ENCODE measurements around the gene CMPK2. TPM values are rescaled to one million over a fixed set of nuclear protein-coding genes. Genes with fewer than 3 reads are reported as not detected.
"Not testable (repeated sequence)": the region's sequence is repeated elsewhere in the genome, so short reads cannot be mapped to it uniquely, and the experiment has no call there.

The CMPK2 gene
- polyA plus RNA-seq, 3 donors = 3.0 to 3.5 (median 3.2) TPM

DNA sequence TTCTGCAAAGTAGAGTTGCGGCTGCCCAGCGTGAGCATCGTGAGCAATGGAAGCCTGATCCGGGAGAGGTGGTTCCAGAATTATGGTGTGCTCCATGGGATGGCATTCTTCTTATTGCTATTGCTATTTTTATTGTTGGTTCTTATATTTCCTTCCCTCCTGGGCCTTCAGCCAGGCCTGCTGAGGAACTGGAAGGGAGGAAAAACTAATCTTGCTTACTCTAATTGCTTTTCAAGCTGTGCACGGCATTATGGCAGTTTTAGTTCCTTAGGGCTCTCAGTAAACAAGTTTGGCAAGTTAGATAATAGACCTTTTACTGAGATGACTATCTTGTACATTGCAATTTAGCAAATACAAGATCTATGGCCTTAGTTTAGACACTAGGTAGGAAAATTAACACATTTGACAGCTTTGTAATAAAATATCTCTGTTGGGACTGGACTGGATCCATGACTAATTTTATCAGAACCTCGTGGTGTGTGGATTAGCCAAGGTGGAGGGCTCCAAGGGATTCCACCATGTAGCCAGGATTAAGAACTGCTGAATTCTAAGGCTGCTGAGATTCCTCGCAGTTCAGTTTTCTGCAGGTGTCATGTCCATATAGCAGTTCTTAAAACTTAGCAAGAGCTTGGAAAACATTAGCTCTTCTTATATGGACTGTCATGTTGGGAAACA lies 17.9 kb upstream of the CMPK2 start:
- peak; percentile 28 for DNase-seq

DNA sequence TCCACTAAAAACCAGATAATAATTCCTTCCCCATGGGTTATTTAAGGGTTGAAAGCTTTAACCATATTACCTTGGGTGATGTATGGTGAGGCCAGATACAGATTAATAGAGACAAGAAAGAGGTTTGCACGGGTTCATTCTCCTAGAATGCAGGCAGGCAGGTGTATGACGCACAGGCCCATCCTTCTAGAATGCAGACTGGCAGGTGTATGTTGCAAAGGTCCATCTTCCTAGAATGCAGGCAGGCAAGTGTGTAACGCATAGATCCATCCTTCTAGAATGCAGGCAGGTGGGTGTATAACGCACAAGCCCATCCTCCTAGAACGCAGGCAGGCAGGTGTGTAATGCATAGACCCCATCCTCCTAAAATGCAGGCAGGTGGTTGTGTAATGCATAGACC lies 15.8 kb upstream of the CMPK2 start:
- no peak for DNase-seq

DNA sequence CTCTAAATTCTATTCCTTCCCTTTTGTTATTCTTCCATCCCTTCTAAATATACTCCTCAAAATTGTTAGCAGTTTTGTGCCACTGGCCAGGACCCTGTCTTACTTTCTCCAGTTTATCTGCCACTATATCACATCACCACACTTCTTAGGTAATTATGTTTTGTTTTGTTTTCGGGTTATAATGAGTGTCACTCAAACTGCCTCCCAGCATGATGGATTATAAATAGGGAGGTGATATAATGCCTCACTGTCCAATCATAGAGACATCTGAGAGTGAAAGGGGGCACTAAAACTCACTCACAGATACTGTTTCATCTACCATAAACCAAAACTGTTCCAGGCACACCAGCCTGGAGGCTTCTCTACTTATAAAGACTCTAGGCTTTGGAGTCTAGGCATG lies 15.3 kb upstream of the CMPK2 start:
- DNase-seq = no peak

GRCh38 chr2:6880200-6880733 lies 14.6 kb upstream of the CMPK2 start:
- no peak for DNase-seq

- DNase-seq = no peak
Observed at GRCh38 chr2:6879011-6879410, 13.3 kb upstream of the CMPK2 start.

DNA sequence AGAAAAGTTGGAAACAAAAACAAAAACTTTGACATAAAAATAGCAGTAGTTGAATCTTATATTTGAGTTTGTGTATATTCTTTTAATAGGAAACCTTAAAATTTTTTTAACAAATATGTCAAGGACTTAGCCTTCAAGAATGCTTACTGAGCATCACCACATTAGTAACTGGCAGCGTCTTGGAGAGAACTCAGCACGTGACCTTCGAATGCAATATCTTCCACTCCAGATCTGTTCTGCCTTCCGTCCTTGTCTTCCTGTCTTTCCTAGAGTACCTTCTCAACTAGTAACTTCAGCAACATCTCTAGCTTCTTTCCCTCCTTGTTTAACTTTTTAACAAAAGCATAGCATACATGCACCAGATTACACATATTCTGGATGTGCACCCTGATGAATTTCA lies 12.8 kb upstream of the CMPK2 start:
- no peak for DNase-seq

GRCh38 chr2:6877402-6878304 lies 11.9 kb upstream of the CMPK2 start, which contains the start of gene RSAD2:
RSAD2 (plus strand) TSS chr2:6877777; CDS start chr2:6877801, 24 bp downstream.
- no peak for DNase-seq

GRCh38 chr2:6876309-6876708 lies 10.6 kb upstream of the CMPK2 start:
- DNase-seq = no peak

GRCh38 chr2:6874032-6874431 lies 8.3 kb upstream of the CMPK2 start:
- DNase-seq = no peak

DNA sequence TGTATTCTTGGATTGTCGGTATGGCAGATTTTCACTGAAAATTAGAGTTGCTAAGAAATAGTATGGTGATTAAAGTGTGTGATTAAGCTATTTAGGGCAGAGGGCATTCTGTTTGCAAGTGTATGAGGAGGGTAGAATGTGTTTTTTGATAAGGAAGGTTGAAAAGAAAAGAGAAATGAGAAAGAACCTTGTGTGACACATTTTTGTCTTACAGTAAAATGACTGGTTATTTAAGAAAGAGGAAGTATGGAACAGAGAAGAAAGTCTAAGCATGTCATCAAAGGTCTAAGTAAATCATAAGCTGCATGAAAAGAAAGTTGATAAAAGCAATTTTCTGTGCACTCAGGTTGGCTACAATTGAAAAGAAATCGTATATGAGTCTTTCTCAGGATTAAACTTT lies 6.7 kb upstream of the CMPK2 start:
- no peak for DNase-seq

DNA sequence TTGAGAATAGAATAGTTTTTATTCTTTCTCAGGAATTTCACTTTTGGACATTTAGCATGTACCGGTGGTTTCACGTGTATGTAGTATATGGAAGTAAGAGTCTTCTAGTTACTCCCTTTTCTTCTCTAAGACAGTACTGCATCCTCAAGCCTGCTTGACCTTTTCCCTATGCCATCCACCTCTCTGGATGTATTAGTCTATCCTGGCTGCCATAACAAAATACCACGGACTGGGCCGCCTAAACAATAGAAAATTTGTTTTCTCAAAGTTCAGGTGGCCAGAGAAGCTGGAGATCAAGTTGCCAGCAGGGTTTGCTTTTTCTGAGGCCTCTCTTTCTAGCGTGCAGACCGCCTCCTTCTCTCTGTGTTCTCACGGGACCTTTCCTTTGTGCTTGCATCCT lies 1.3 kb upstream of the CMPK2 start:
- DNase-seq = no peak

GRCh38 chr2:6866275-6866671 lies 566 bp upstream of the CMPK2 start:
- peak; percentile 45 for DNase-seq

GRCh38 chr2:6864923-6865345 lies 773 bp downstream of the CMPK2 start:
- no peak for DNase-seq

DNA sequence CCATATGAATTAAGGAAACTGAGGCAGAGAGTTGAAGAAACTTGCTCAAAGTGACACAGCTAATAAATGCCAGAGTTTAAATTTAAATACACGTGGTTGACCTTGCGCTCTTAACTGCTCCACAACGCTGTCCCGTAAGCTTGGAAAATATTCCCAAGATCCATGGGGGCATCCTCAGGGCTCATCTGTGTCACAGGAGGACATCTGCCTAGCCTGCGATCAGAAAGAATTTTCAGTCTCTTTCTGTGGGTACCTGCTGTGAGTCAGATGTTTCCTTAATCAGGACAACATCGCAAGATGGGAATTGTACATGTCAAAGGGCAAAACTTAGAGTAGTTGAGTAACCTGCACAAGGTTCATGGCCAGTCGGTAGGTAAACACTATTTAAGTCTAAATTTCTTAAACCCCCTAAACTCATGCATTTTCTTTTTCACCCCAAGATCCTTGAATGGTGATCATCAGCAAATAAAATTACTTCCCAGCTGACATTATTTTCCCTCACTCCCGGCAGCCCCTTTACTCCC lies 1.4 kb downstream of the CMPK2 start:
- no peak for DNase-seq

DNA sequence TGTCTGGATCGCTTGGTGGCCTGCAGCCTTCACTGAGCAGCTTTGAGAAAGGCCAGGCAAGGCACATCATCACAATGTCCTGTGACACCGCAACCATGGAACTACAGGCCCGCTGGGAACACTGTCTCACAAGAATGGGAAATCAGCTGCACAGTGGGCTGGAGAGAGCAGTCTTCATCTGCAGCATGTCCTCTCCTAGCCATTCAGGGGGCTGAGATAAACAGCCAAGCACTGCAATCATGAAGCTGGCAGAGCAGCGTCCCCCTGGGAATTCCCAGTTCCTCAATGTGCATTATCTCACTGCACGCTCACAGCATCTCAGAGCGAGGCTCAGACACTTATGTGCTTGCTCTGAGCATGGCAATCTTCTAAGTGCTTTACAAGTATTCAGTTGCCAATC lies 1.9 kb downstream of the CMPK2 start:
- DNase-seq = no peak

- DNase-seq = no peak
Observed at GRCh38 chr2:6860296-6860695, 5.4 kb downstream of the CMPK2 start.

DNA sequence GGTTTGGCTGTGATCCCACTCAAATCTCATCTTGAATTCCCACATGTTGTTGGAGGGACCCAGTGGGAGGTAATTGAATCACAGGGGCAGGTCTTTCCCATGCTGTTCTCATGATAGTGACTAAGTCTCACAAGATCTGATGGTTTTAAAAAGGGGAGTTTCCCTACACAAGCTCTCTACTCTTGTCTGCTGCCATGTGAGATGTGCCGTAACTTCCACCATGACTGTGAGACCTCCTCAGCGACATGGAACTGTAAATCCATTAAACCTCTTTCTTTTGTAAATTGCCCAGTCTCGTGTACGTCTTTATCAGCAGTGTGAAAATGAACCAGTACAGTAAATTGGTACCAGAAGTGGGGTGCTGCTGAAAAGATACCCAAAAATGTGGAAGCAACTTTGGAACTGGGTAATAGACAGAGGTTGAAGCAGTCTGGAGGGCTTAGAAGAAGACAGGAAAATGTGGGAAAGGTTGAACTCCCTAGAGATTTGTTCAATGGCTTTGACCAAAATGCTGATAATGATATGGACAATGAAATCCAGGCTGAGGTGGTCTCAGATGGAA lies 7.2 kb downstream of the CMPK2 start:
- not testable (repeated sequence) for DNase-seq

DNA sequence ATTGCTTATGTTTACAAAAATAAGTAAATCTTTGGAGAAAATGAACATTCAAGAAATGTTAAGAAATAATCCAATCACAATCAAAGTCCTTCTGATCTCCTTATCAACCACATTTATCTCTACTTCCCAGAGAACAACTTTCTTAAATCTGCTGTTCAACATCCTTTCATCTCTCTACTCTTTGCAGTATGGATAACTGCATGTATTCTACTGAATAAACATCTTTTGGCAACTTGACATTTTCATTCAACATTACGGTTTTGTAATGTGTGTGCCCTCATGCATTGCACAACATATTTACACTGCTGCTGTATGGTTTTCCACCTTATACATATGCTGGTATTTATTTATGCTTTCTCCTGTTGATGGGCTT lies 9.2 kb downstream of the CMPK2 start:
- no peak for DNase-seq

- no peak for DNase-seq
Observed at GRCh38 chr2:6855860-6856547, 9.7 kb downstream of the CMPK2 start.

GRCh38 chr2:6854416-6854815 lies 11.3 kb downstream of the CMPK2 start:
- no peak for DNase-seq

DNA sequence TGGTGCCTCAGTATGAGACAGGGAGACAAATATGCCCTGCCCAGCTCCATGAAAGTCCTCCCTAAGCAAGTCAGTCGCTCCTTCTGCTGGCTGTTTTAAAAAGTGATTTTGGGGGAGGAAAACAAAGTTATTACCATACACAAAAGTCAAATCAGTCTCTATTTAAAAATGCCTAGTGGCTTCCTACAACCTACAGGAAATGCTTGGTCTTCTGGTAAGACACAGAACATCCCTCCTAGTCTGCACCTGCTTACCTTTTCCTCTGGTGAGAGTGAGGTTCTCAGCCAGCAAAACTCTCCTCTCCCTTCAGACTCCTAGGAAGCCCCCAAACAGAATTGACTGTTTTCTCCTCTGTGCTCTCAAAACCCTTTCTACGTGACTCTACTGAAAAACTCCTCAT lies 13.5 kb downstream of the CMPK2 start:
- no peak for DNase-seq
